ENCODE data around the gene TECTA.

Gene TECTA

DNA sequence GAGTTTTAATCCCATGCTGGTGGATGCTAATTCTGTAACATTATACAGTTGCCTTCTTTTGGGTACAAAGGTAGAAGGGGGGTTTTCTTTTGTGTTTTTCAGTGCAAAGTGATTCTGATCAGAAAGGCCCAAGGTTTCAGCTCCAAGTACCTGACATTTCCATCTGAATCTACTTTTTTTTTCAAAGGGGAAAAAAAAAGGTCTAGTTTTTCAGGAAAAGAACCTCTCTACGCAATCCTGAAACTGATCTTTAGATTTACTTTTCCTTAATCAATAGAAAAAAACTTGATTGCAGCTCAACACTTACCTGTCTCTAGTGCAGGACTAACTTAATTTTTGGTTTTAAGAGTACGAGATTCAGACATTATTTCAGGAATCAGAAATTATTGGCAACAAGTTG, at the start of gene TECTA:
TSS of gene TECTA (plus strand) at position 301 of the 400 bp plus-strand sequence. CDS start 1,423 bp downstream, outside the sequence.
- DNase-seq (ENCODE audit: low spot score), result no peak

- DNase-seq (ENCODE audit: low spot score), result no peak
Measured at GRCh38 chr11:121053244-121053643, 47.8 kb upstream of the TECTA start.

GRCh38 chr11:121054266-121054665, 46.8 kb upstream of the TECTA start:
- no peak for DNase-seq (ENCODE audit: low spot score)

DNA sequence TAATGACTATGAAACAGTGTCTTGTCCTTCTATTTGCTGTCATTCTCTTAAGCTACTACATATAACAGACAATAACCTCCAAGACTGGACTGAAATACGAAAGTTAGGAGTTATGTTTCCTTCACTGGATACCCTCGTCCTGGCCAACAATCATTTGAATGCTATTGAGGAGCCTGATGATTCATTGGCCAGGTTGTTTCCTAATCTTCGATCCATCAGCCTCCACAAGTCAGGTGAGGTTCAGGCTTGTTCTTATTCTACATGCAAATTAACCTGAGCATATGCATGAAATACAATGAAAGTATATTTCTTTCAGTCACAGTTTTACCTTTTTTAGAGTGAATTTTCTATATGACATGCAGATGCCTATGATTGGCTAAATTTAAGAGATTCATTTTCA, 46.0 kb upstream of the TECTA start:
- no peak for DNase-seq (ENCODE audit: low spot score)

DNA sequence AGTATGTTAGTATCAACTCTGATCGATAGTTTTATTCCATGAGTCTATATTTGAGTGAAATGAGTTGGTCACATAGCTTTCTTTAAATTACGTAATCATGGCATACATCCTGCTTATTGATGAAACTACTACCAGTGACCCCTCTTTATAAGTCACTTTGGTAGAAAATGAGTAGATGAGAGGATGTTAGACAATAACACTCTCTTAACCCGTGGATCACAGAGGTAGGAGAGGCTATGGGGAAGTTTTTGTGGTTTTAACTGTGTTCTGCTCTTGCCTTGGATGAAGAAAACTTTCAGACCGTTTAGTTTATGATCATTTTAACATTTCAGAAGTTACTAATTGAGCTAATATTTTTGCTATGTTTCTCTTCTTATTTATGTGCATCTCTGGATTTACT, 43.1 kb upstream of the TECTA start:
- DNase-seq (ENCODE audit: low spot score), result no peak

DNA sequence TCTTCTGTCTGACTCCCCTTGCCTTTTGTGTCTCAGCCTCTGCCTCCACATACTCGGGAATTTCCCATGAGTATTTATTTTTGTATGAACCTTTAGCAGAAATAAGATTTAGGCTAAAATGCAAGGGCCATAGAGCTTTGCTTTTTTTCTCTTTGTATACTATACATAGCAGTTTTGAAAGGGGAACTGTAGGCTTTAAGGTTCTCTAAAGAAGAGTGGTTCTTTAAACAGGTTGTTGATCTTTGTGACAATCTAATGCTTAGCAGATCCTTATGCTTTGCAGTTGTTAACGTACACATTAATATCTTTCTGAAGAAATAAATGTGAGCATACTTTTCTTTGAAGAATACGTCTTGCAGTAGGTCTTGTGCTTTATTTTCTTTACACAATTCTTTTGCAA, 42.1 kb upstream of the TECTA start:
- DNase-seq (ENCODE audit: low spot score), result no peak

- DNase-seq (ENCODE audit: low spot score), result no peak
Measured at GRCh38 chr11:121059605-121060004, 41.4 kb upstream of the TECTA start.

- DNase-seq (ENCODE audit: low spot score), result no peak
Measured at GRCh38 chr11:121063728-121064127, 37.3 kb upstream of the TECTA start.

DNA sequence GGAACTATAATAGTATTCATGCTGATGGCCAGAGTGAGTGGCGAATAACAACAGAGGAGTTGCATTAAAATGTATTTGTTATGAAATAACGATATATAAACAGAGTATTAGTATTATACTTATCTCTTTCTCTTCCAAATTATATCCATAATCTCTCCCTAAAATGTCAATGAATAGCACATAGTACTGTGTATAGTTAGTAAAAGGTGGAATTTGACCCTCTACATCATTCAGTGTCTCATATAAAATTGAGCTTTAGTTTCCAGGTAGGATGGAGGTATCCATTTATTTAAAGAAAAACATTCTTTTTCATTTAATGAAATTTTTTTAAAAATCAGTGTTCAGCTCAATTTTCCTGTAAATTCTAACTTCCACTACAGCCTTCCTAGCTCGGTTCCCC, 34.4 kb upstream of the TECTA start:
- DNase-seq (ENCODE audit: low spot score), result no peak

GRCh38 chr11:121067026-121067425, 34.0 kb upstream of the TECTA start:
- no peak for DNase-seq (ENCODE audit: low spot score)

- peak; percentile 20 for DNase-seq (ENCODE audit: low spot score)
Measured at GRCh38 chr11:121067453-121067852, 33.6 kb upstream of the TECTA start.

DNA sequence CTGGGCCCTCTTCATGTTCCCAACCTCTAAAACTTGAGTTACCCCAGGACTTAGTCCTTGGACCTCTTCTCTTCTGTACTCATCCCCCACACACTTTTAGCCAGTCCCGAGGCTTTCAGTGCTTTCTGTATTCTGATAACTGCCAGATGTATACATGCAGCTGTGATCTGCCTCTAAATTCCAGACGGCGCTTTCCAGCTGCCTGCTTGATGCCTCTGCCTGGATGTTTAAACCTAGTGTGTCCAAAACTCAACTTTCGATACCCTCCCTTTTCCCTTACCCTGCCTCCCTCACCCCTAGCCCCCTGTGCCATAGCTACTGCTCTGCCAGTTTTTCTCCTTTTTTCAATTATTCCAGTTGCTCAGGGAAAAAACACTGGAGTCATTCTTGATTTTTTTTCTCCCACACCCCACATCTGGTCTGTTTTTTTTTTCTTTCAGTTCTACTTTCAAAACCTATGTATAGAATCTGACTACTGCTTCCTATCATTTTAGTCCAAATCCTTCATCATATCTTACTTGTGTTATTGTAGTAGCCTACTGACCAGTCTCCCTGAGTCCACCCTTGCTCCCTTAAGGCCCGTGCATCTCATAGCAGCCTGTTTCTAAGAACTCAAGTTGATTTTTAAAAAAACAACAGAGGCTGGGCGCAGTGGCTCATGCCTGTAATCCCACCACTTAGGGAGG, 32.9 kb upstream of the TECTA start:
- peak; percentile 5 for DNase-seq (ENCODE audit: low spot score)

DNA sequence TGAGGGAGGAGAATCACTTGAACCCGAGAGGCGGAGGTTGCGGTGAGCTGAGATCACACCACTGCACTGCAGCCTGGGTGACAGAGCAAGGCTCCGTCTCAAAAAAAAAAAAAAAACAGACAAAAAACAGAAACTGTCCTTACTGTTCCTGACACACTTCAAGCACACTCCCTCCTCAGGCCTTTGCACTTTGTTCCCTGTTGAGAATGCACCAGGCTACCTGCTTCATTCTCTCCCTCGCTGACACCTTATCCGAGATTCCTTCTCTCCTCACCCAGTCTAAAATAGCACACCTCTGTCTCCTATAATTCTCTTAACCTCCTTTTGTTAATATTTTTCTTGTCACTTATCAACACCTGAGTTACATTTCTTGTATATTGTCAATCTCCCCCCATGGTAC, 32.3 kb upstream of the TECTA start:
- no peak for DNase-seq (ENCODE audit: low spot score)

- no peak for DNase-seq (ENCODE audit: low spot score)
Measured at GRCh38 chr11:121070951-121071845, 29.8 kb upstream of the TECTA start.

GRCh38 chr11:121071846-121072450, 29.1 kb upstream of the TECTA start:
- DNase-seq (ENCODE audit: low spot score), result peak; percentile 77

GRCh38 chr11:121081321-121081720, 19.7 kb upstream of the TECTA start:
- DNase-seq (ENCODE audit: low spot score), result no peak

- no peak for DNase-seq (ENCODE audit: low spot score)
Measured at GRCh38 chr11:121082219-121082618, 18.8 kb upstream of the TECTA start.

DNA sequence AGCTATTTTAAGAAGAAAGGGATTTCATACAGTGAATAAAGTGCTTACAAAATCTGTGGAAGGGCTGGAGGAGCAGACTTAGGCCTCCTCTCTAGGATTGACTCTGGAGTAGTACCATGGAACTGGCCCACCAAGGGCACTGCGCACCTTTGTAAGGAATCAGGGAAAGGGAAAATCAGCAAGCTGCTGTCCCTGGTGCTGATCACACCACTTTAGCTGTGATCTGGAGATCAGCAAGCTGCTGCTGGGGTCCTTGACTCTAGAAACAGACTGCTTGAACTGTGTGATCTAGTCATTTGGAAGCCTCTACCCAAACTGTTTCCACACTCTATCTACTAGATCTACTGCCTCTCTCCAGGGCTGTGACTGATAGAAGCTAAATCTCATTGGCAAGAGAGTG, 18.4 kb upstream of the TECTA start:
- DNase-seq (ENCODE audit: low spot score), result no peak

DNA sequence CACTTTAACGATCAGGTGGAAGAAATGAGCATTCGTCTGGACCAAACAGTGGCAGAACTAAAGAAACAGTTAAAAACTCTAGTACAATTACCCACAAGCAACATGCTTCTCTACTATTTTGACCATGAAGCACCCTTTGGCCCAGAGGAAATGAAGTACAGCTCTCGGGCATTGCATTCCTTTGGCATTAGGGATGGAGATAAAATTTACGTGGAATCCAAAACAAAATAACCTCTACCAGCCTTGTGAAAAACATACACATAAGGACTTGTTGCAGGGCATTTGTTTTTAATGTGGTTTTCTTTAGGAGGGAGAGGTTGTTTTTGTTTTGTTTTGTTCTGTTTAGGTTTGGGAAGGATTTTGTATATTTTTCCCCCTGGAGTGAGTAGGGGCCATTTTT, 14.2 kb upstream of the TECTA start:
- no peak for DNase-seq (ENCODE audit: low spot score)

DNA sequence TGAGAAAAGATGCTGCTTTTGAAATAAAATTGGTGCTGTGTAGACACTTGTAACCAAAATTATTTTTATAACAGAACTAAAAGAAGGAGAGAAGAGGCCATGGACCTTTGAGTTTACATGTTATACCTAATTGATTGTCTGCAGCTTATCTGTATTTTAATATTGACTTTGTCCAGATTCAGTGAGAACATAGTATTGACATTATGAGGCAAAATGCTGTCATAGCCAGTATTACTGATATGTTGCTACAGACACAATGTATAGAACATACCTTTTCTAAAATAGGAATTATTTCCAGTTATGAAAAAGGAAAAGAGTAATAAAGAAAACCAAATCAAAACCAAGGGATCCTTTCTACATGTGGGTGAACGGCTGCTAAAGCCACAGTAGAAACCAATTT, 11.5 kb upstream of the TECTA start:
- DNase-seq (ENCODE audit: low spot score), result no peak

GRCh38 chr11:121090145-121090721, 10.8 kb upstream of the TECTA start:
- no peak for DNase-seq (ENCODE audit: low spot score)

DNA sequence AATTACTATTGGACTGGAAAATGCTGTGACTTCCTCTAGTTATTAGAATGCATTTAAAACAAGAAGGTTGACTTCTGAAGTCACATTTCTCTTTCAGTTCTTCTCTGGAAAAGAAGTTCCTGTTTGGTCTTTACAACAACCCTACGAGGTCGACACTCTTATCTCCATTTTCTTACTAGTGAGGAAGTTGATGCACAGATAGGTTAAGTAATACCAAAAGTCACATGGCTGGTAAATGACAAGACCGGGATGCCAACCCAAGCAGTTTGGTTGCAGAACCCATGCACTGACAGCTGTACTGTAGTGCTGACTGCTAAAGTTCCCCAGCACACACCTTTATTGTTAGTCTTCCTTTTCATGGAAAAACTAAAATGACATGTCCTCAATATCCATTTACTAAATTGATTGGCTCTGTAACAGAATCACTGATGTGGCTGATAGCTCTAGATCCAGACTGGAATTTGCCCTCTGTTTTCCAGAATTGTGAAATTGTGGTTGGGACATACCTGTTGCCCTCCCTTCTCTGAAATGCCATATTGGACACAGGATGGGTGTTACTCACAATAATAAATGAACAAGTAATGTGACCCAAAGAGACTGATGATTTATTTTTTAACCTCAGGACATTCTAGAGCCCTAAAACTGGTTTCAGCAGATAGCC, 9.4 kb upstream of the TECTA start:
- DNase-seq (ENCODE audit: low spot score), result peak; percentile 59

All from globus pallidus (tissue), 1 donor.